Liver (tissue), 10 donors: ENCODE data around the gene URAD. TPM values are rescaled to one million over a fixed set of nuclear protein-coding genes. Genes with fewer than 3 reads are reported as not detected.

Experiments
- DNase-seq: peaks from one replicate; pipeline ENCODE4 v3.0.0-alpha.2; 2017; ENCODE audit warnings: low spot score
- H3K27ac ChIP-seq, 2 donors: one replicate each; pipeline ENCODE4 v1.7.0; 2013; ENCODE audit warnings: inconsistent platforms in 2 of 2, low read length in 2 of 2, control low read depth in 1 of 2, low read depth in 1 of 2, mild to moderate bottlenecking in 1 of 2
- H3K27me3 ChIP-seq, 4 donors: one replicate each; pipeline versions ENCODE4 v1.6.1 to v1.7.0; 2013; ENCODE audit warnings: low read length in 3 of 4, inconsistent platforms in 1 of 4, mild to moderate bottlenecking in 1 of 4, moderate library complexity in 1 of 4; ENCODE audit not compliant: control insufficient read depth in 4 of 4, insufficient read depth in 4 of 4
- H3K36me3 ChIP-seq, 4 donors: one replicate each; pipeline versions ENCODE4 v1.6.1 to v1.7.0; 2013; ENCODE audit warnings: low read length in 3 of 4, mild to moderate bottlenecking in 3 of 4, low read depth in 1 of 4, moderate library complexity in 1 of 4; ENCODE audit not compliant: control insufficient read depth in 4 of 4, insufficient read depth in 3 of 4
- H3K4me1 ChIP-seq, 4 donors: one replicate each; pipeline versions ENCODE4 v1.6.1 to v1.7.0; 2013; ENCODE audit warnings: low read length in 3 of 4, mild to moderate bottlenecking in 3 of 4, moderate library complexity in 1 of 4; ENCODE audit not compliant: control insufficient read depth in 4 of 4, insufficient read depth in 4 of 4
- H3K4me3 ChIP-seq, 3 donors: one replicate each; pipeline versions ENCODE4 v1.6.1 to v1.7.0; 2013; ENCODE audit warnings: low read length in 3 of 3, control low read depth in 1 of 3, low read depth in 1 of 3, mild to moderate bottlenecking in 1 of 3
- H3K9ac ChIP-seq, 2 donors: one replicate each; pipeline ENCODE4 v1.7.0; 2013; ENCODE audit warnings: low read length in 2 of 2, mild to moderate bottlenecking in 2 of 2, moderate library complexity in 2 of 2, control low read depth in 1 of 2, low read depth in 1 of 2
- H3K9me3 ChIP-seq, 4 donors: one replicate each; pipeline versions ENCODE4 v1.6.1 to v1.7.0; 2013; ENCODE audit warnings: low read length in 3 of 4; ENCODE audit not compliant: control insufficient read depth in 4 of 4
- ATF3 ChIP-seq: IDR thresholded peaks from 2 replicates; pipeline ENCODE4 v1.6.1; 2016; ENCODE audit warnings: antibody characterized with exemption
- CTCF ChIP-seq: fragments of 150-350 bp; IDR thresholded peaks from 2 replicates; pipeline ENCODE4 v1.5.1; 2017; ENCODE audit warnings: improper control_type of control experiment, low read depth, low read length; ENCODE audit not compliant: missing input control
- EGR1 ChIP-seq, 2 donors: IDR thresholded peaks; 2 replicates each; pipeline ENCODE4 v1.6.1; 2016 to 2018; ENCODE audit warnings: antibody characterized with exemption in 2 of 2, low read depth in 2 of 2
- FOXA2 ChIP-seq: IDR thresholded peaks from 2 replicates; pipeline ENCODE4 v1.6.1; 2016; ENCODE audit warnings: antibody characterized with exemption
- GABPA ChIP-seq, 2 donors: IDR thresholded peaks in 1 of 2; conservative IDR thresholded peaks in 1 of 2; 2 replicates each; pipeline ENCODE4 v1.6.1; 2016; ENCODE audit warnings: antibody characterized with exemption in 2 of 2, mild to moderate bottlenecking in 1 of 2, moderate library complexity in 1 of 2
- HNF4A ChIP-seq, 2 donors: conservative IDR thresholded peaks; 2 replicates each; pipeline ENCODE4 v1.6.1; 2016; ENCODE audit warnings: antibody characterized with exemption in 2 of 2, mild to moderate bottlenecking in 2 of 2
- MAX ChIP-seq: IDR thresholded peaks from 2 replicates; pipeline ENCODE4 v1.6.1; 2016; ENCODE audit warnings: antibody characterized with exemption
- NR2F2 ChIP-seq: IDR thresholded peaks from 2 replicates; pipeline ENCODE4 v1.6.1; 2016; ENCODE audit warnings: antibody characterized with exemption
- RAD21 ChIP-seq, 2 donors: IDR thresholded peaks; 2 replicates each; pipeline ENCODE4 v1.6.1; 2016; ENCODE audit warnings: antibody characterized with exemption in 2 of 2, mild to moderate bottlenecking in 2 of 2
- REST ChIP-seq: IDR thresholded peaks from 2 replicates; pipeline ENCODE4 v1.6.1; 2016; ENCODE audit warnings: antibody characterized with exemption, mild to moderate bottlenecking
- RXRA ChIP-seq, 2 donors: IDR thresholded peaks; 2 replicates each; pipeline ENCODE4 v1.6.1; 2017 to 2018; ENCODE audit warnings: antibody characterized with exemption in 2 of 2, mild to moderate bottlenecking in 1 of 2
- SP1 ChIP-seq: IDR thresholded peaks from 2 replicates; pipeline ENCODE4 v1.6.1; 2018; ENCODE audit warnings: antibody characterized with exemption, mild to moderate bottlenecking
- TAF1 ChIP-seq: conservative IDR thresholded peaks from 2 replicates; pipeline ENCODE4 v1.6.1; 2016; ENCODE audit warnings: antibody characterized with exemption, mild to moderate bottlenecking
- ZBTB33 ChIP-seq: IDR thresholded peaks from 2 replicates; pipeline ENCODE4 v1.6.1; 2016; ENCODE audit warnings: antibody characterized with exemption
- WGBS: extraction: QIAGEN DNeasy Blood & Tissue Kit; methylation state at CpG from one replicate; pipeline ENCODE4 v1.1.7; 2013; 5-methylcytosine and 5-hydroxymethylcytosine counted together
- polyA plus RNA-seq, 2 donors: library from polyadenylated mRNA; stranded (reverse) in 1 of 2; unstranded in 1 of 2; fragments of 200-250 nt in 1 of 2; fragments of >200 nt in 1 of 2; fragmentation: Nextera tagmentation in 1 of 2; extraction: Ambion mirVana in 1 of 2; gene quantifications; one replicate each; pipeline versions ENCODE4 v1.2.1 to v1.2.3, GENCODE V29; 2013 to 2015
- small RNA-seq: library from RNA; depleted of rRNA; stranded (forward); fragments of <200 nt; gene quantifications from one replicate; pipeline ENCODE3, GENCODE V24; 2014
- total RNA-seq, 2 donors: library from RNA; depleted of rRNA; stranded (reverse); fragments of >200 nt; gene quantifications; one replicate each; pipeline ENCODE4 v1.2.3, GENCODE V29; 2014
- donor health status: healthy.
- donor health status: healthy.
- donor health status: healthy.
- donor health status: healthy.
- donor health status: healthy.

Gene URAD
- total and polyA plus RNA-seq, 4 donors, result not detected

- Histone ChIP-seq H3K4me3 (no peak overlapping the region), H3K36me3 (no peaks in the 10 kb centered on the region), H3K27me3 (peaks cover 5 to 25% (median 21%) of the 10 kb centered on the region in 4 donors), H3K9me3 (no peaks in the 10 kb centered on the region), H3K9ac (no peak overlapping the region), H3K27ac (no peak overlapping the region), H3K4me1 (peaks cover 0 to 8% (median 3%) of the 10 kb centered on the region in 4 donors)
- DNase-seq, result no peak
- 6% methylated on average over 26 of the region's 26 CpGs for WGBS
- TF ChIP-seq ZBTB33 (no peak), REST (no peak), FOXA2 (no peak), SP1 (no peak), MAX (no peak), CTCF (no peak), RAD21 (IDR thresholded peaks at IDR 0.05) (no peak), ATF3 (no peak), TAF1 (no peak), GABPA (IDR thresholded peaks at IDR 0.05 in 1 of 2, conservative IDR thresholded peaks at IDR 0.05 in 1 of 2) (no peak), RXRA (IDR thresholded peaks at IDR 0.05) (no peak), NR2F2 (no peak), EGR1 (IDR thresholded peaks at IDR 0.05; ENCODE audit: low read depth in 2 of 2) (no peak), HNF4A (conservative IDR thresholded peaks at IDR 0.05) (no peak)
Observed at GRCh38 chr13:27928353-27928804, 60.1 kb downstream of the URAD start.

Small RNAs within 50 kb of the gene (small RNA-seq; reads per million reads assigned to genes)
- 0.07 reads per million for gene ATP5F1EP2
- not detected for gene RN7SL272P

Other genes starting within 250 kb of the URAD start
- gene GSX1, start 196.2 kb downstream of the URAD start, total RNA-seq, result not detected
- gene GSX1, start 196.2 kb downstream of the URAD start, polyA plus RNA-seq, result not detected
- gene PDX1, start 68.7 kb downstream of the URAD start, total RNA-seq, result under 1 TPM in 1 of 2 donors, not detected in 1; 0.08 TPM
- under 1 TPM; 0.10 to 0.16 TPM for gene PDX1, start 68.7 kb downstream of the URAD start, polyA plus RNA-seq
- gene CDX2, start 19.4 kb downstream of the URAD start, total RNA-seq, result not detected
- not detected for gene CDX2, start 19.4 kb downstream of the URAD start, polyA plus RNA-seq
- under 1 TPM; 0.67 to 0.84 TPM for gene FLT3, start 111.9 kb upstream of the URAD start, total RNA-seq
- gene FLT3, start 111.9 kb upstream of the URAD start, polyA plus RNA-seq, result under 1 TPM; 0.14 to 0.16 TPM
- gene PAN3, start 149.9 kb upstream of the URAD start, total RNA-seq, result 10 to 100 TPM; 13.1 to 22.8 TPM
- 10 to 100 TPM in 1 of 2 donors, 1 to 10 TPM in 1; 2.9 to 10.2 TPM for gene PAN3, start 149.9 kb upstream of the URAD start, polyA plus RNA-seq